ENCODE measurements around the gene PTPRT. TPM values are rescaled to one million over a fixed set of nuclear protein-coding genes. Genes with fewer than 3 reads are reported as not detected.

Gene PTPRT
- total RNA-seq, 2 experiments from 2014 or later: not detected

- CTCF ChIA-PET: no interaction called here
- DNase-seq: no peak
- no peak overlapping the region for H3K27ac Mint-ChIP-seq
- H3K27me3 Mint-ChIP-seq: no peaks in the 10 kb centered on the region
- ATAC-seq: no peak
- H3K4me1 Mint-ChIP-seq (ENCODE audit: low read depth): no peaks in the 10 kb centered on the region
- TF ChIP-seq CTCF (IDR thresholded peaks at IDR 0.05): no peak
- no peaks in the 10 kb centered on the region for H3K36me3 Mint-ChIP-seq (ENCODE audit: low read depth)
- no peak overlapping the region for H3K4me3 Mint-ChIP-seq
- POLR2A ChIA-PET: no interaction called here
- H3K9me3 Mint-ChIP-seq: no peaks in the 10 kb centered on the region
- intact Hi-C loops (cut with micrococcal nuclease): no loop called here
Observed at GRCh38 chr20:43159994-43160393, 29.7 kb downstream of the PTPRT start.

- intact Hi-C loops (cut with micrococcal nuclease): no loop called here
- DNase-seq (no peak), ATAC-seq (no peak)
- Mint-ChIP-seq H3K27ac (no peak overlapping the region), H3K9me3 (no peaks in the 10 kb centered on the region), H3K27me3 (no peaks in the 10 kb centered on the region), H3K4me3 (no peak overlapping the region), H3K36me3 (ENCODE audit: low read depth) (no peaks in the 10 kb centered on the region), H3K4me1 (ENCODE audit: low read depth) (no peaks in the 10 kb centered on the region)
- POLR2A ChIA-PET: no interaction called here
- CTCF ChIA-PET: no interaction called here
- TF ChIP-seq CTCF (IDR thresholded peaks at IDR 0.05): no peak
Observed at GRCh38 chr20:43155366-43156100, 34.2 kb downstream of the PTPRT start.

- H3K4me3 Mint-ChIP-seq: no peak overlapping the region
- DNase-seq: no peak
- ATAC-seq: no peak
- no peak overlapping the region for H3K27ac Mint-ChIP-seq
- peaks cover 6% of the 10 kb centered on the region for H3K27me3 Mint-ChIP-seq
- ChIA-PET CTCF (no interaction called here), POLR2A (no interaction called here)
- H3K36me3 Mint-ChIP-seq (ENCODE audit: low read depth): no peaks in the 10 kb centered on the region
- H3K9me3 Mint-ChIP-seq: no peaks in the 10 kb centered on the region
- H3K4me1 Mint-ChIP-seq (ENCODE audit: low read depth): no peaks in the 10 kb centered on the region
- intact Hi-C loops (cut with micrococcal nuclease): no loop called here
- no peak for TF ChIP-seq CTCF (IDR thresholded peaks at IDR 0.05)
Observed at GRCh38 chr20:43151901-43152300, 37.8 kb downstream of the PTPRT start.

- Mint-ChIP-seq H3K4me1 (ENCODE audit: low read depth) (no peaks in the 10 kb centered on the region), H3K27ac (no peak overlapping the region), H3K36me3 (ENCODE audit: low read depth) (no peaks in the 10 kb centered on the region), H3K27me3 (peaks cover 6% of the 10 kb centered on the region), H3K9me3 (no peaks in the 10 kb centered on the region), H3K4me3 (no peak overlapping the region)
- ChIA-PET CTCF (interaction anchor here (0.6 kb wide), 1 partner anchor 109 kb away, joined by 3 read pairs; no protein-coding TSS in a partner anchor), POLR2A (no interaction called here)
- no peak for TF ChIP-seq CTCF (IDR thresholded peaks at IDR 0.05)
- no peak for DNase-seq
- no peak for ATAC-seq
- intact Hi-C loops (cut with micrococcal nuclease): no loop called here
Observed at GRCh38 chr20:43151256-43151655, 38.5 kb downstream of the PTPRT start.

- no peak overlapping the region for H3K27ac Mint-ChIP-seq
- no peaks in the 10 kb centered on the region for H3K9me3 Mint-ChIP-seq
- DNase-seq (no peak), ATAC-seq (no peak)
- H3K36me3 Mint-ChIP-seq (ENCODE audit: low read depth): no peaks in the 10 kb centered on the region
- no peak for TF ChIP-seq CTCF (IDR thresholded peaks at IDR 0.05)
- intact Hi-C loops (cut with micrococcal nuclease): no loop called here
- H3K4me3 Mint-ChIP-seq: no peak overlapping the region
- H3K4me1 Mint-ChIP-seq (ENCODE audit: low read depth): no peaks in the 10 kb centered on the region
- CTCF ChIA-PET: no interaction called here
- no peaks in the 10 kb centered on the region for H3K27me3 Mint-ChIP-seq
- POLR2A ChIA-PET: no interaction called here
Observed at GRCh38 chr20:43140726-43141125, 49.0 kb downstream of the PTPRT start.

Measured in activated CD8-positive, alpha-beta T cell treated with anti-CD3 and anti-CD28 coated beads for 36 hours (primary cell).